K562 (cell line): Measurements from ENCODE around the gene ZNF512B. TPM values are rescaled to one million over a fixed set of nuclear protein-coding genes. Genes with fewer than 3 reads are reported as not detected.

ENCODE experiments used
- ATF1 ChIP-seq, 2 experiments: fragments of 450-650 bp in 1 of 2; IDR thresholded peaks; 2 replicates each; pipeline ENCODE4 v1.6.1; 2016; ENCODE audit warnings: missing compliant biosample characterization in 1 of 2, missing genetic modification characterization in 1 of 2
- BDP1 ChIP-seq: IDR thresholded peaks from 3 replicates; pipeline ENCODE4 v1.6.1; 2011; ENCODE audit not compliant: insufficient read length, insufficient read depth
- BHLHE40 ChIP-seq: IDR thresholded peaks from 2 replicates; pipeline ENCODE4 v1.6.1; 2011; ENCODE audit warnings: low read length, improper control_type of control experiment
- ELF1 ChIP-seq: fragments of 200-800 bp; sonication (Bioruptor generic); IDR thresholded peaks from 2 replicates; pipeline ENCODE4 v1.6.1; 2016; ENCODE audit warnings: missing genetic modification characterization, missing compliant biosample characterization
- ERF ChIP-seq: fragments of 450-650 bp; formaldehyde crosslinking; IDR thresholded peaks from 2 replicates; pipeline ENCODE4 v1.4.0; 2020; ENCODE audit warnings: mild to moderate bottlenecking, mixed read lengths
- FOSL1 ChIP-seq: fragments of 200-800 bp; sonication (Bioruptor generic); conservative IDR thresholded peaks from 2 replicates; pipeline ENCODE4 v1.6.1; 2016; ENCODE audit warnings: missing genetic modification characterization, missing compliant biosample characterization
- HDAC2 ChIP-seq: fragments of 450-650 bp; IDR thresholded peaks from 2 replicates; pipeline ENCODE4 v1.6.1; 2016; ENCODE audit warnings: mild to moderate bottlenecking
- LEF1 ChIP-seq: fragments of 450-650 bp; IDR thresholded peaks from 2 replicates; pipeline ENCODE4 v1.6.1; 2016; ENCODE audit warnings: mild to moderate bottlenecking
- NRF1 ChIP-seq, 2 experiments: fragments of 450-650 bp; IDR thresholded peaks in 1 of 2; conservative IDR thresholded peaks in 1 of 2; 2 replicates each; pipeline ENCODE4 v1.6.1; 2014; ENCODE audit warnings: mild to moderate bottlenecking in 2 of 2
- RAD51 ChIP-seq: fragments of 450-650 bp; IDR thresholded peaks from 2 replicates; pipeline ENCODE4 v1.7.1; 2016; ENCODE audit warnings: low read depth, mild to moderate bottlenecking, borderline replicate concordance
- RBBP5 ChIP-seq: fragments of 200-600 bp; sonication (generic); IDR thresholded peaks from 2 replicates; pipeline ENCODE4 v1.6.1; 2012; ENCODE audit warnings: borderline replicate concordance, mild to moderate bottlenecking, low read length, control low read depth, inconsistent platforms; ENCODE audit not compliant: insufficient read depth, poor library complexity, severe bottlenecking
- SAFB2 ChIP-seq: fragments of 200-400 bp; formaldehyde crosslinking; IDR thresholded peaks from 2 replicates; pipeline ENCODE4 v1.6.1; 2018; ENCODE audit warnings: borderline replicate concordance, low read length, low read depth, moderate library complexity; ENCODE audit not compliant: severe bottlenecking
- TAL1 ChIP-seq: fragments of 450-650 bp; IDR thresholded peaks from 2 replicates; pipeline ENCODE4 v1.6.1; 2016; ENCODE audit warnings: mild to moderate bottlenecking
- TEAD2 ChIP-seq: fragments of 450-650 bp; IDR thresholded peaks from 2 replicates; pipeline ENCODE4 v1.6.1; 2016; ENCODE audit warnings: missing genetic modification characterization, control low read depth, missing compliant biosample characterization
- ZBTB17 ChIP-seq: fragments of 450-650 bp; formaldehyde crosslinking; IDR thresholded peaks from 2 replicates; pipeline ENCODE4 v1.4.0; 2020; ENCODE audit warnings: mild to moderate bottlenecking
- ZNF143 ChIP-seq: sonication (generic); formaldehyde crosslinking; IDR thresholded peaks from 2 replicates; pipeline ENCODE4 v1.9.0; 2022; ENCODE audit warnings: mild to moderate bottlenecking, missing genetic modification reagents
- ZNF324 ChIP-seq: fragments of 250-450 bp; sonication (Bioruptor Pico); IDR thresholded peaks from 2 replicates; pipeline ENCODE4 v1.4.0; 2020; ENCODE audit warnings: mild to moderate bottlenecking
- ZNF354B ChIP-seq: fragments of 250-450 bp; sonication (Bioruptor Pico); IDR thresholded peaks from 2 replicates; pipeline ENCODE4 v1.4.0; 2020
- ZNF583 ChIP-seq: fragments of 250-450 bp; sonication (Bioruptor Pico); IDR thresholded peaks from 2 replicates; pipeline ENCODE4 v1.4.0; 2020
- polyA plus RNA-seq, 8 experiments: library from polyadenylated mRNA; depleted of rRNA in 4 of 8; stranded (reverse) in 5 of 8; unstranded in 3 of 8; fragments of >200 nt; fragmentation: Nextera tagmentation in 2 of 8; fragmentation: Illumina TruSeq in 1 of 8; extraction: Ambion mirVana in 2 of 8; extraction: Trizol in 1 of 8; gene quantifications; 2 replicates each; pipeline versions ENCODE4 v1.2.1 to v1.2.3, GENCODE V29; 2011 to 2014; ENCODE audit warnings: inconsistent platforms in 1 of 8, missing spikeins in 1 of 8
- total RNA-seq, 7 experiments: library from RNA; depleted of rRNA in 6 of 7; stranded (reverse); fragments of >200 nt in 6 of 7; fragmentation: Illumina TruSeq in 2 of 7; extraction: Trizol in 2 of 7; gene quantifications; 2 replicates each; pipeline versions ENCODE4 v1.2.1 to v1.2.3, GENCODE V29; 2011 to 2021; ENCODE audit warnings: low replicate concordance in 1 of 7
- TF ChIP-seq, protein P1 (sequence below): fragments of 250-450 bp; sonication (Bioruptor Pico); IDR thresholded peaks from 2 replicates; pipeline ENCODE4 v1.8.0; 2021; ENCODE audit warnings: moderate library complexity, mild to moderate bottlenecking, inconsistent platforms
- TF ChIP-seq, protein P2 (sequence below): fragments of 450-650 bp; IDR thresholded peaks from 2 replicates; pipeline ENCODE4 v1.6.1; 2016; ENCODE audit warnings: antibody characterized with exemption
- TF ChIP-seq, protein P3 (sequence below), 2 experiments: fragments of 250-450 bp in 1 of 2; fragments of 450-650 bp in 1 of 2; sonication (Bioruptor Pico) in 1 of 2; IDR thresholded peaks; 2 replicates each; pipeline versions ENCODE4 v1.6.1 to v1.8.0; 2016 to 2021; ENCODE audit warnings: mild to moderate bottlenecking in 2 of 2, moderate library complexity in 2 of 2, missing compliant biosample characterization in 1 of 2, missing genetic modification characterization in 1 of 2
- TF ChIP-seq, protein P4 (sequence below): sonication (generic); formaldehyde crosslinking; IDR thresholded peaks from 2 replicates; pipeline ENCODE4 v1.5.0; 2020; ENCODE audit warnings: missing genetic modification reagents

Gene ZNF512B
- total and polyA plus RNA-seq, 9 of the 15 experiments (the other 6 are each of a cell fraction or from before 2014, with no cell fraction given): 0.01 to 27.8 (median 8.2) TPM

DNA sequence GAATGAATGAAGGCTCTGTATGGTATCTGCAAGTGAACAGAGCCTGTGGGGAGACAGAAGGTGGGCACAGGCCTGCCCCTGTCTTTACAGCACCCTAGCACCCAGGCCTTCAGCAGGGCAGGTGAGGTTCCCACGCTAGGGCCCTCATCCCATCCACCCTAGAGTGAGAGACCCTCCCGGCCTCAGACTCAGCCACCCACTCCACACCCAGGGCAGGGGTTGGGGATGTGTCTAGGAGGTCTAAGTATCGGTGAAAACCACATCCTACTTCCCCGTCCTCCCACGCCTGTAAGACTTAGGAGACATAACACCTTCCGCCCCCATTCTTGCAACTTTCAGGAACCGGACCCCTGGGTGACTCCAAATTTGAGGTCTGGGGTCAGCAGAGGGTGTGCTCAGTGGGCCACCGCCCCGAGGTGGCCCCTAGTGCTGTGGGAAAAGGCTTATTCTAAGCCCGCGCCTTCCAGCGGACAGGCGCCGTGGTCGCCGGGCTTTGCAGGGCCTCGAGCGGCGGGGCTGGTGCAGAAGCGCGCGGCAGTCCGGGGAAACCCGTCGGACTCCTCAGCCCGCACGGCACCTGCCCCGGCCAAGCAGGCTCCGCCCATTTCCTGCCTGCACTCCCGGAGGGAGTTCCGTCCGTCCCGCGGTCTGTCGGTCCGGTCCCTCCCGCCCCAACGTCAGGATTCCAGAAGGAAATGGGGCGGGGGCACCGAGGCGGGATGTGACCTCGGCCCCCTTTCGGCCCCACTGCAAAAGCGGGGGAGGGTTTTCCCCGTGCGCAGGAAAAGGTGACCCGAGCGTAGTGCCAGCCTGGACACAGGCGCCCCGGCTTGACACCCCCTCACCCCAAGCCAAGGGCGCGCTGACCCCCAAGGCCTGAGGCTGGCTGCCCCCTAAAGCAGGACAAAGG is 8.8 kb upstream of the ZNF512B start (continued):
- TF ChIP-seq, protein P1, sequence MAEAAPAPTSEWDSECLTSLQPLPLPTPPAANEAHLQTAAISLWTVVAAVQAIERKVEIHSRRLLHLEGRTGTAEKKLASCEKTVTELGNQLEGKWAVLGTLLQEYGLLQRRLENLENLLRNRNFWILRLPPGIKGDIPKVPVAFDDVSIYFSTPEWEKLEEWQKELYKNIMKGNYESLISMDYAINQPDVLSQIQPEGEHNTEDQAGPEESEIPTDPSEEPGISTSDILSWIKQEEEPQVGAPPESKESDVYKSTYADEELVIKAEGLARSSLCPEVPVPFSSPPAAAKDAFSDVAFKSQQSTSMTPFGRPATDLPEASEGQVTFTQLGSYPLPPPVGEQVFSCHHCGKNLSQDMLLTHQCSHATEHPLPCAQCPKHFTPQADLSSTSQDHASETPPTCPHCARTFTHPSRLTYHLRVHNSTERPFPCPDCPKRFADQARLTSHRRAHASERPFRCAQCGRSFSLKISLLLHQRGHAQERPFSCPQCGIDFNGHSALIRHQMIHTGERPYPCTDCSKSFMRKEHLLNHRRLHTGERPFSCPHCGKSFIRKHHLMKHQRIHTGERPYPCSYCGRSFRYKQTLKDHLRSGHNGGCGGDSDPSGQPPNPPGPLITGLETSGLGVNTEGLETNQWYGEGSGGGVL: no peak
- TF ChIP-seq, protein P2, sequence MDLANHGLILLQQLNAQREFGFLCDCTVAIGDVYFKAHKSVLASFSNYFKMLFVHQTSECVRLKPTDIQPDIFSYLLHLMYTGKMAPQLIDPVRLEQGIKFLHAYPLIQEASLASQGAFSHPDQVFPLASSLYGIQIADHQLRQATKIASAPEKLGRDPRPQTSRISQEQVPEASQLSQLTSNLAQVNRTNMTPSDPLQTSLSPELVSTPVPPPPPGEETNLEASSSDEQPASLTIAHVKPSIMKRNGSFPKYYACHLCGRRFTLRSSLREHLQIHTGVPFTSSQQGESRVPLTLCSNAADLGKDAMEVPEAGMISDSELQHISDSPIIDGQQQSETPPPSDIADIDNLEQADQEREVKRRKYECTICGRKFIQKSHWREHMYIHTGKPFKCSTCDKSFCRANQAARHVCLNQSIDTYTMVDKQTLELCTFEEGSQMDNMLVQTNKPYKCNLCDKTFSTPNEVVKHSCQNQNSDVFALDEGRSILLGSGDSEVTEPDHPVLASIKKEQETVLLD: no peak
- TF ChIP-seq TEAD2 (tag): no peak
- no peak for TF ChIP-seq ZNF354B (CRISPR knock-in tag)
- TF ChIP-seq LEF1: no peak
- TF ChIP-seq ZBTB17: peak; percentile 50; the same call in 1 of the 2 replicates
- TF ChIP-seq FOSL1 (tag): 0 out of 2 replicates have a peak, but pooled peaks have one; percentile 5
- no peak for TF ChIP-seq ZNF143 (CRISPR knock-in tag)
- no peak for TF ChIP-seq TAL1
- TF ChIP-seq ERF: no peak
- TF ChIP-seq ATF1 (CRISPR knock-in tag; IDR thresholded peaks at IDR 0.05): no peak
- peak; percentile 26; the same call in 1 of the 2 replicates for TF ChIP-seq ATF1 (tag; IDR thresholded peaks at IDR 0.05)
- TF ChIP-seq ZNF324 (CRISPR knock-in tag): no peak
- no peak for TF ChIP-seq ELF1 (tag)
- peak; percentile 52 to 60 for TF ChIP-seq NRF1 (conservative IDR thresholded peaks at IDR 0.05 in 1 of 2, IDR thresholded peaks at IDR 0.05 in 1 of 2)
- TF ChIP-seq RAD51: no peak
- TF ChIP-seq RBBP5: peak; percentile 19
- TF ChIP-seq, protein P3, sequence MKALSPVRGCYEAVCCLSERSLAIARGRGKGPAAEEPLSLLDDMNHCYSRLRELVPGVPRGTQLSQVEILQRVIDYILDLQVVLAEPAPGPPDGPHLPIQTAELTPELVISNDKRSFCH (CRISPR knock-in tag; IDR thresholded peaks at IDR 0.05): no peak
- TF ChIP-seq, protein P3 (tag; IDR thresholded peaks at IDR 0.05): 0 out of 2 replicates have a peak, but pooled peaks have one; percentile 18
- 0 out of 2 replicates have a peak, but pooled peaks have one; percentile 25 for TF ChIP-seq ZNF583 (CRISPR knock-in tag)
- TF ChIP-seq, protein P4, sequence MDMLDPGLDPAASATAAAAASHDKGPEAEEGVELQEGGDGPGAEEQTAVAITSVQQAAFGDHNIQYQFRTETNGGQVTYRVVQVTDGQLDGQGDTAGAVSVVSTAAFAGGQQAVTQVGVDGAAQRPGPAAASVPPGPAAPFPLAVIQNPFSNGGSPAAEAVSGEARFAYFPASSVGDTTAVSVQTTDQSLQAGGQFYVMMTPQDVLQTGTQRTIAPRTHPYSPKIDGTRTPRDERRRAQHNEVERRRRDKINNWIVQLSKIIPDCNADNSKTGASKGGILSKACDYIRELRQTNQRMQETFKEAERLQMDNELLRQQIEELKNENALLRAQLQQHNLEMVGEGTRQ (CRISPR knock-in tag): peak; percentile 16
- peak; percentile 57 for TF ChIP-seq BHLHE40
- TF ChIP-seq HDAC2: no peak
- no peak for TF ChIP-seq BDP1
- no peak for TF ChIP-seq SAFB2
